ENCODE data around the gene IFI35.
A peak's percentile ranks its signal among the peaks of the same experiment; 100 is the strongest.

Gene IFI35

GRCh38 chr17:43006639-43007551 lies at the start of gene IFI35:
TSS of gene IFI35 (plus strand) at chr17:43006784. CDS start at chr17:43006948, 164 bp downstream.
- no peak for TF ChIP-seq ESRRG (CRISPR knock-in tag; IDR thresholded peaks at IDR 0.05)
- TF ChIP-seq ZNF70 (CRISPR knock-in tag; IDR thresholded peaks at IDR 0.05): no peak
- no peak for TF ChIP-seq ISL1 (CRISPR knock-in tag; IDR thresholded peaks at IDR 0.05)
- TF ChIP-seq CREB5 (CRISPR knock-in tag; IDR thresholded peaks at IDR 0.05; ENCODE audit: low read depth): no peak
- TF ChIP-seq TSHZ2 (CRISPR knock-in tag; IDR thresholded peaks at IDR 0.05): no peak
- TF ChIP-seq ZFP3 (CRISPR knock-in tag; IDR thresholded peaks at IDR 0.05): no peak
- no peak for TF ChIP-seq TOX (CRISPR knock-in tag; IDR thresholded peaks at IDR 0.05; ENCODE audit: borderline replicate concordance)
- TF ChIP-seq RARB (CRISPR knock-in tag; IDR thresholded peaks at IDR 0.05): no peak
- TF ChIP-seq ARNTL (CRISPR knock-in tag; IDR thresholded peaks at IDR 0.05; ENCODE audit: borderline replicate concordance, low read depth): no peak
- no peak for TF ChIP-seq CSDC2 (CRISPR knock-in tag; IDR thresholded peaks at IDR 0.05)
- no peak for TF ChIP-seq TCF4 (CRISPR knock-in tag; IDR thresholded peaks at IDR 0.05; ENCODE audit: borderline replicate concordance)
- TF ChIP-seq PPARA (CRISPR knock-in tag; IDR thresholded peaks at IDR 0.05; ENCODE audit: borderline replicate concordance): no peak
- TF ChIP-seq ZFP30 (CRISPR knock-in tag; IDR thresholded peaks at IDR 0.05): no peak
- no peak for TF ChIP-seq GLIS3 (CRISPR knock-in tag; IDR thresholded peaks at IDR 0.05)
- peak; percentile 82 for ATAC-seq

GRCh38 chr17:42964161-42964932 lies 42.2 kb upstream of the IFI35 start, which contains the start of gene AARSD1:
TSS of gene AARSD1 (minus strand) at chr17:42964454. CDS start at chr17:42964440, 14 bp downstream.
- no peak for TF ChIP-seq ZC3H10 (CRISPR knock-in tag; IDR thresholded peaks at IDR 0.05)
- no peak for TF ChIP-seq ZNF8 (CRISPR knock-in tag; IDR thresholded peaks at IDR 0.05)
- no peak for TF ChIP-seq RARB (CRISPR knock-in tag; IDR thresholded peaks at IDR 0.05)
- no peak for TF ChIP-seq POU6F1 (CRISPR knock-in tag; IDR thresholded peaks at IDR 0.05; ENCODE audit: borderline replicate concordance, low read depth)
- no peak for TF ChIP-seq ARNTL (CRISPR knock-in tag; IDR thresholded peaks at IDR 0.05; ENCODE audit: borderline replicate concordance, low read depth)
- TF ChIP-seq CSDC2 (CRISPR knock-in tag; IDR thresholded peaks at IDR 0.05): no peak
- TF ChIP-seq ZNF565 (CRISPR knock-in tag; conservative IDR thresholded peaks at IDR 0.05; ENCODE audit: low read depth): no peak
- TF ChIP-seq PPARA (CRISPR knock-in tag; IDR thresholded peaks at IDR 0.05; ENCODE audit: borderline replicate concordance): no peak
- no peak for TF ChIP-seq ZFP3 (CRISPR knock-in tag; IDR thresholded peaks at IDR 0.05)
- no peak; the same call in 1 of the 2 replicates for TF ChIP-seq TSHZ2 (CRISPR knock-in tag; IDR thresholded peaks at IDR 0.05)
- ATAC-seq: peak; percentile 96

- ATAC-seq: no peak
- TF ChIP-seq POU6F1 (CRISPR knock-in tag; IDR thresholded peaks at IDR 0.05; ENCODE audit: borderline replicate concordance, low read depth): no peak
- no peak for TF ChIP-seq TCF4 (CRISPR knock-in tag; IDR thresholded peaks at IDR 0.05; ENCODE audit: borderline replicate concordance)
These were observed 38.7 kb upstream of the IFI35 start for GRCh38 chr17:42967925-42968324.

Data from SK-N-SH treated with all-trans-retinoic acid at 6 μM for 48 hours (cell line).